K562 (cell line): ENCODE measurements around the gene CARD8. TPM values are rescaled to one million over a fixed set of nuclear protein-coding genes. Genes with fewer than 3 reads are reported as not detected.

Experiments used
- CBX3 ChIP-seq, 2 experiments: IDR thresholded peaks; 1 replicate in 1 of 2; 2 replicates in 1 of 2; pipeline ENCODE4 v1.6.1; 2012; ENCODE audit warnings: inconsistent platforms in 2 of 2, low read length in 2 of 2, borderline replicate concordance in 1 of 2, control low read depth in 1 of 2
- CBX8 ChIP-seq: fragments of 200-600 bp; sonication (generic); IDR thresholded peaks from 2 replicates; pipeline ENCODE4 v1.6.1; 2012; ENCODE audit warnings: borderline replicate concordance, mixed run types, low read depth, mild to moderate bottlenecking, moderate library complexity, mixed read lengths, low read length, control low read depth, inconsistent platforms; ENCODE audit not compliant: poor library complexity, severe bottlenecking; ENCODE audit errors: extremely low read depth
- ELF4 ChIP-seq: fragments of 450-650 bp; formaldehyde crosslinking; IDR thresholded peaks from 2 replicates; pipeline ENCODE4 v1.4.0; 2022; ENCODE audit warnings: missing genetic modification characterization
- GATAD2A ChIP-seq: fragments of 450-650 bp; IDR thresholded peaks from 2 replicates; pipeline ENCODE4 v1.6.1; 2017
- HDGF ChIP-seq: fragments of 450-650 bp; IDR thresholded peaks from 2 replicates; pipeline ENCODE4 v1.6.1; 2016
- HSF4 ChIP-seq: fragments of 250-450 bp; sonication (Bioruptor Pico); IDR thresholded peaks from 2 replicates; pipeline ENCODE4 v2.1.2; 2022; ENCODE audit warnings: mild to moderate bottlenecking, moderate library complexity, borderline replicate concordance
- JUNB ChIP-seq: fragments of 450-650 bp; formaldehyde crosslinking; conservative IDR thresholded peaks from 2 replicates; pipeline ENCODE4 v1.4.0; 2020; ENCODE audit warnings: mild to moderate bottlenecking
- KAT7 ChIP-seq: sonication (generic); formaldehyde crosslinking; IDR thresholded peaks from 2 replicates; pipeline ENCODE4 v1.8.0; 2022; ENCODE audit warnings: missing genetic modification reagents, mild to moderate bottlenecking, borderline replicate concordance
- MCM3 ChIP-seq: fragments of 450-650 bp; IDR thresholded peaks from 2 replicates; pipeline ENCODE4 v1.6.1; 2016
- MEF2A ChIP-seq: IDR thresholded peaks from 2 replicates; pipeline ENCODE4 v1.6.1; 2011; ENCODE audit warnings: low read depth, mild to moderate bottlenecking, low read length, moderate library complexity; ENCODE audit not compliant: control insufficient read depth
- RAD51 ChIP-seq: fragments of 450-650 bp; IDR thresholded peaks from 2 replicates; pipeline ENCODE4 v1.7.1; 2016; ENCODE audit warnings: low read depth, mild to moderate bottlenecking, borderline replicate concordance
- RBM34 ChIP-seq: fragments of 200-400 bp; formaldehyde crosslinking; IDR thresholded peaks from 2 replicates; pipeline ENCODE4 v1.6.1; 2018; ENCODE audit warnings: low read length, borderline replicate concordance; ENCODE audit not compliant: insufficient read depth
- RBM39 ChIP-seq: fragments of 200-400 bp; formaldehyde crosslinking; optimal IDR thresholded peaks from 2 replicates; pipeline ENCODE3; 2018; ENCODE audit warnings: low read depth, low read length
- RUNX1 ChIP-seq: sonication (generic); IDR thresholded peaks from 2 replicates; pipeline ENCODE4 v1.6.1; 2016; ENCODE audit warnings: antibody characterized with exemption, low read depth
- SMAD4 ChIP-seq: fragments of 250-450 bp; sonication (Bioruptor Pico); conservative IDR thresholded peaks from 2 replicates; pipeline ENCODE4 v1.8.0; 2021; ENCODE audit warnings: inconsistent platforms, mild to moderate bottlenecking, moderate library complexity
- ZKSCAN3 ChIP-seq: fragments of 250-450 bp; sonication (Bioruptor Pico); IDR thresholded peaks from 2 replicates; pipeline ENCODE4 v1.4.0; 2020
- ZNF146 ChIP-seq: IDR thresholded peaks from one replicate; pipeline ENCODE4 v1.6.1; 2018; ENCODE audit warnings: missing compliant biosample characterization; ENCODE audit not compliant: unreplicated experiment
- ZNF551 ChIP-seq: fragments of 250-450 bp; sonication (Bioruptor Pico); IDR thresholded peaks from 2 replicates; pipeline ENCODE4 v1.5.0; 2021; ENCODE audit warnings: mild to moderate bottlenecking, moderate library complexity
- ZNF830 ChIP-seq: fragments of 250-450 bp; sonication (Bioruptor Pico); IDR thresholded peaks from 2 replicates; pipeline ENCODE4 v1.5.0; 2021; ENCODE audit warnings: mild to moderate bottlenecking
- polyA plus RNA-seq, 8 experiments: library from polyadenylated mRNA; depleted of rRNA in 4 of 8; stranded (reverse) in 5 of 8; unstranded in 3 of 8; fragments of >200 nt; fragmentation: Nextera tagmentation in 2 of 8; fragmentation: Illumina TruSeq in 1 of 8; extraction: Ambion mirVana in 2 of 8; extraction: Trizol in 1 of 8; gene quantifications; 2 replicates each; pipeline versions ENCODE4 v1.2.1 to v1.2.3, GENCODE V29; 2011 to 2014; ENCODE audit warnings: inconsistent platforms in 1 of 8, missing spikeins in 1 of 8
- total RNA-seq, 7 experiments: library from RNA; depleted of rRNA in 6 of 7; stranded (reverse); fragments of >200 nt in 6 of 7; fragmentation: Illumina TruSeq in 2 of 7; extraction: Trizol in 2 of 7; gene quantifications; 2 replicates each; pipeline versions ENCODE4 v1.2.1 to v1.2.3, GENCODE V29; 2011 to 2021; ENCODE audit warnings: low replicate concordance in 1 of 7
- TF ChIP-seq, protein P1 (sequence below): fragments of 200-400 bp; formaldehyde crosslinking; IDR thresholded peaks from 2 replicates; pipeline ENCODE4 v1.6.1; 2017; ENCODE audit warnings: mild to moderate bottlenecking, low read depth, low read length, moderate library complexity
- TF ChIP-seq, protein P2 (sequence below): IDR thresholded peaks from 2 replicates; pipeline ENCODE4 v1.6.1; 2014; ENCODE audit warnings: antibody characterized with exemption
- TF ChIP-seq, protein P3 (sequence below): fragments of 450-650 bp; IDR thresholded peaks from 2 replicates; pipeline ENCODE4 v1.7.0; 2016; ENCODE audit warnings: borderline replicate concordance
- TF ChIP-seq, protein P4 (sequence below): fragments of 450-650 bp; IDR thresholded peaks from 2 replicates; pipeline ENCODE4 v1.6.1; 2016; ENCODE audit warnings: low read depth, mild to moderate bottlenecking, moderate library complexity

Gene CARD8
- total and polyA plus RNA-seq, 9 of the 15 experiments (the other 6 are each of a cell fraction or from before 2014, with no cell fraction given): 11.5 to 26.4 (median 20.8) TPM

- TF ChIP-seq, protein P1, sequence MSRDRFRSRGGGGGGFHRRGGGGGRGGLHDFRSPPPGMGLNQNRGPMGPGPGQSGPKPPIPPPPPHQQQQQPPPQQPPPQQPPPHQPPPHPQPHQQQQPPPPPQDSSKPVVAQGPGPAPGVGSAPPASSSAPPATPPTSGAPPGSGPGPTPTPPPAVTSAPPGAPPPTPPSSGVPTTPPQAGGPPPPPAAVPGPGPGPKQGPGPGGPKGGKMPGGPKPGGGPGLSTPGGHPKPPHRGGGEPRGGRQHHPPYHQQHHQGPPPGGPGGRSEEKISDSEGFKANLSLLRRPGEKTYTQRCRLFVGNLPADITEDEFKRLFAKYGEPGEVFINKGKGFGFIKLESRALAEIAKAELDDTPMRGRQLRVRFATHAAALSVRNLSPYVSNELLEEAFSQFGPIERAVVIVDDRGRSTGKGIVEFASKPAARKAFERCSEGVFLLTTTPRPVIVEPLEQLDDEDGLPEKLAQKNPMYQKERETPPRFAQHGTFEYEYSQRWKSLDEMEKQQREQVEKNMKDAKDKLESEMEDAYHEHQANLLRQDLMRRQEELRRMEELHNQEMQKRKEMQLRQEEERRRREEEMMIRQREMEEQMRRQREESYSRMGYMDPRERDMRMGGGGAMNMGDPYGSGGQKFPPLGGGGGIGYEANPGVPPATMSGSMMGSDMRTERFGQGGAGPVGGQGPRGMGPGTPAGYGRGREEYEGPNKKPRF: no peak
- no peak; a peak in 1 of 3 replicates for TF ChIP-seq CBX3 (IDR thresholded peaks at IDR 0.05; ENCODE audit: borderline replicate concordance in 1 of 2, low read length in 2 of 2)
- TF ChIP-seq JUNB (CRISPR knock-in tag): no peak
- no peak for TF ChIP-seq GATAD2A
- peak; percentile 16; the same call in 1 of the 2 replicates for TF ChIP-seq SMAD4 (CRISPR knock-in tag)
- TF ChIP-seq MCM3: no peak
- no peak; the same call in 1 of the 2 replicates for TF ChIP-seq RAD51
- no peak for TF ChIP-seq RUNX1
- TF ChIP-seq CBX8: no peak
- peak; percentile 63 for TF ChIP-seq RBM39
- TF ChIP-seq KAT7: no peak
- TF ChIP-seq HDGF: no peak
- no peak for TF ChIP-seq ZNF146 (CRISPR knock-in tag)
- no peak for TF ChIP-seq HSF4
- no peak for TF ChIP-seq RBM34
- TF ChIP-seq ZNF830: no peak
- TF ChIP-seq, protein P2, sequence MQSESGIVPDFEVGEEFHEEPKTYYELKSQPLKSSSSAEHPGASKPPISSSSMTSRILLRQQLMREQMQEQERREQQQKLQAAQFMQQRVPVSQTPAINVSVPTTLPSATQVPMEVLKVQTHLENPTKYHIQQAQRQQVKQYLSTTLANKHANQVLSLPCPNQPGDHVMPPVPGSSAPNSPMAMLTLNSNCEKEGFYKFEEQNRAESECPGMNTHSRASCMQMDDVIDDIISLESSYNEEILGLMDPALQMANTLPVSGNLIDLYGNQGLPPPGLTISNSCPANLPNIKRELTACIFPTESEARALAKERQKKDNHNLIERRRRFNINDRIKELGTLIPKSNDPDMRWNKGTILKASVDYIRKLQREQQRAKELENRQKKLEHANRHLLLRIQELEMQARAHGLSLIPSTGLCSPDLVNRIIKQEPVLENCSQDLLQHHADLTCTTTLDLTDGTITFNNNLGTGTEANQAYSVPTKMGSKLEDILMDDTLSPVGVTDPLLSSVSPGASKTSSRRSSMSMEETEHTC: no peak
- TF ChIP-seq ELF4 (CRISPR knock-in tag): peak; percentile 62; the same call in 1 of the 2 replicates
- no peak for TF ChIP-seq ZKSCAN3
- TF ChIP-seq, protein P3, sequence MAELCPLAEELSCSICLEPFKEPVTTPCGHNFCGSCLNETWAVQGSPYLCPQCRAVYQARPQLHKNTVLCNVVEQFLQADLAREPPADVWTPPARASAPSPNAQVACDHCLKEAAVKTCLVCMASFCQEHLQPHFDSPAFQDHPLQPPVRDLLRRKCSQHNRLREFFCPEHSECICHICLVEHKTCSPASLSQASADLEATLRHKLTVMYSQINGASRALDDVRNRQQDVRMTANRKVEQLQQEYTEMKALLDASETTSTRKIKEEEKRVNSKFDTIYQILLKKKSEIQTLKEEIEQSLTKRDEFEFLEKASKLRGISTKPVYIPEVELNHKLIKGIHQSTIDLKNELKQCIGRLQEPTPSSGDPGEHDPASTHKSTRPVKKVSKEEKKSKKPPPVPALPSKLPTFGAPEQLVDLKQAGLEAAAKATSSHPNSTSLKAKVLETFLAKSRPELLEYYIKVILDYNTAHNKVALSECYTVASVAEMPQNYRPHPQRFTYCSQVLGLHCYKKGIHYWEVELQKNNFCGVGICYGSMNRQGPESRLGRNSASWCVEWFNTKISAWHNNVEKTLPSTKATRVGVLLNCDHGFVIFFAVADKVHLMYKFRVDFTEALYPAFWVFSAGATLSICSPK: no peak
- TF ChIP-seq MEF2A: 0 out of 2 replicates have a peak, but pooled peaks have one; percentile 37
- TF ChIP-seq, protein P4, sequence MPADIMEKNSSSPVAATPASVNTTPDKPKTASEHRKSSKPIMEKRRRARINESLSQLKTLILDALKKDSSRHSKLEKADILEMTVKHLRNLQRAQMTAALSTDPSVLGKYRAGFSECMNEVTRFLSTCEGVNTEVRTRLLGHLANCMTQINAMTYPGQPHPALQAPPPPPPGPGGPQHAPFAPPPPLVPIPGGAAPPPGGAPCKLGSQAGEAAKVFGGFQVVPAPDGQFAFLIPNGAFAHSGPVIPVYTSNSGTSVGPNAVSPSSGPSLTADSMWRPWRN: 0 out of 2 replicates have a peak, but pooled peaks have one; percentile 16
- no peak for TF ChIP-seq ZNF551 (CRISPR knock-in tag)
Measured at GRCh38 chr19:48255376-48256303, at the start of gene CARD8 (continued).
